Measurements from ENCODE around the gene KLRK1. TPM values are rescaled to one million over a fixed set of nuclear protein-coding genes. Genes with fewer than 3 reads are reported as not detected.

KLRK1 gene
- total RNA-seq, 1 donor from 2014 or later, result 12.8 TPM

DNA sequence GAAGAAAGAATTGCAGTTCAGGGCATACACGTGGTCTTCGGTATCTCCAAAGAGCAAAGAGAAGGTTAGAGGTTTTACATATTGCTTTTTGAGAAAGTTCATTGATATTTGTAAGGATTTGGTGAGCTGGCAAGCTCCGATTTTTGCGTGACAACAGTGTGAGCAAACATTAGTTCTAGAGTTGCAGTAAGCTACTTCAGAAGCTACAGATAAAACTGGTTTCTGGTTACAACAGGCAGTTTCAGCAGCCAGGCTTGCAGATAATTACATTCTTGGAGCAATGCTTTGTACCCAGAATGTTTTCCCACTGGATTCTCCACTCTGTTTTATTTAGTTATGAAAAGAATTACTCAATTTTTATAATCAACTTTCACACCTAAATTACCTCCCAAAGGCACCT is 28.2 kb downstream of the KLRK1 start:
- no peak for TF ChIP-seq POLR2AphosphoS5 (IDR thresholded peaks at IDR 0.05; ENCODE audit: insufficient read depth in 1 of 2, low read depth in 1 of 2)
- TF ChIP-seq POLR2A (IDR thresholded peaks at IDR 0.05), result no peak
- TF ChIP-seq, protein P1, sequence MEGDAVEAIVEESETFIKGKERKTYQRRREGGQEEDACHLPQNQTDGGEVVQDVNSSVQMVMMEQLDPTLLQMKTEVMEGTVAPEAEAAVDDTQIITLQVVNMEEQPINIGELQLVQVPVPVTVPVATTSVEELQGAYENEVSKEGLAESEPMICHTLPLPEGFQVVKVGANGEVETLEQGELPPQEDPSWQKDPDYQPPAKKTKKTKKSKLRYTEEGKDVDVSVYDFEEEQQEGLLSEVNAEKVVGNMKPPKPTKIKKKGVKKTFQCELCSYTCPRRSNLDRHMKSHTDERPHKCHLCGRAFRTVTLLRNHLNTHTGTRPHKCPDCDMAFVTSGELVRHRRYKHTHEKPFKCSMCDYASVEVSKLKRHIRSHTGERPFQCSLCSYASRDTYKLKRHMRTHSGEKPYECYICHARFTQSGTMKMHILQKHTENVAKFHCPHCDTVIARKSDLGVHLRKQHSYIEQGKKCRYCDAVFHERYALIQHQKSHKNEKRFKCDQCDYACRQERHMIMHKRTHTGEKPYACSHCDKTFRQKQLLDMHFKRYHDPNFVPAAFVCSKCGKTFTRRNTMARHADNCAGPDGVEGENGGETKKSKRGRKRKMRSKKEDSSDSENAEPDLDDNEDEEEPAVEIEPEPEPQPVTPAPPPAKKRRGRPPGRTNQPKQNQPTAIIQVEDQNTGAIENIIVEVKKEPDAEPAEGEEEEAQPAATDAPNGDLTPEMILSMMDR (IDR thresholded peaks at IDR 0.05), result no peak
- intact Hi-C loops (cut with DNase I), result no loop called here
- Histone ChIP-seq H3K36me3 (no peaks in the 10 kb centered on the region), H3K27me3 (no peaks in the 10 kb centered on the region), H3K4me1 (peaks cover 32% of the 10 kb centered on the region), H3K4me3 (no peak overlapping the region), H3K27ac (peak overlapping the region; percentile 98), H3K9me3 (no peaks in the 10 kb centered on the region)
- DNase-seq (ENCODE audit: extremely low spot score in 2 of 2), result no peak

DNA sequence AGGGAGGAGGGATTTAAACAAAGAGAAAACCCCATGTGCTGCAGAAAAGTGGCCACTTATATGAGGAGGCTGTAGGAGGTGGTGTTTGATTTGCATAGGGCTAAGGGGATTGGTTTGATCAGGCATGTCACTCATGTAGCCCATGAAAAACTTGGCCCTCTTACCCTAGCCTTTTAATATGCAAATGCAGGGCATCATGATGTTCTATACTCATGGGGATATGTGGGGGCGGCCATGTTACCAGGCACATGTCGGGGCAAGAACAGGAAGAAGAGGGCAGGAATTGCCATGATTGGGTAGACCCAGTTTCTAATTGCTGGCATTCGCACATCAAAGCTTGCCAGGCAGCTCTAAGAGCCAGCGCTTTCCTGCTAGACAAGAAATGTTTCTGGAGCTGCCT is 28.8 kb downstream of the KLRK1 start:
- H3K9me3 ChIP-seq, result no peaks in the 10 kb centered on the region
- no peak for DNase-seq (ENCODE audit: extremely low spot score in 2 of 2)
- peaks cover 27% of the 10 kb centered on the region for H3K4me1 ChIP-seq
- H3K27me3 ChIP-seq, result no peaks in the 10 kb centered on the region
- H3K27ac ChIP-seq, result peak overlapping the region; percentile 98
- no peaks in the 10 kb centered on the region for H3K36me3 ChIP-seq
- intact Hi-C loops (cut with DNase I), result no loop called here
- TF ChIP-seq POLR2AphosphoS5 (IDR thresholded peaks at IDR 0.05; ENCODE audit: insufficient read depth in 1 of 2, low read depth in 1 of 2) (no peak), POLR2A (IDR thresholded peaks at IDR 0.05) (no peak)
- TF ChIP-seq, protein P1 (IDR thresholded peaks at IDR 0.05), result no peak
- H3K4me3 ChIP-seq, result no peak overlapping the region

DNA sequence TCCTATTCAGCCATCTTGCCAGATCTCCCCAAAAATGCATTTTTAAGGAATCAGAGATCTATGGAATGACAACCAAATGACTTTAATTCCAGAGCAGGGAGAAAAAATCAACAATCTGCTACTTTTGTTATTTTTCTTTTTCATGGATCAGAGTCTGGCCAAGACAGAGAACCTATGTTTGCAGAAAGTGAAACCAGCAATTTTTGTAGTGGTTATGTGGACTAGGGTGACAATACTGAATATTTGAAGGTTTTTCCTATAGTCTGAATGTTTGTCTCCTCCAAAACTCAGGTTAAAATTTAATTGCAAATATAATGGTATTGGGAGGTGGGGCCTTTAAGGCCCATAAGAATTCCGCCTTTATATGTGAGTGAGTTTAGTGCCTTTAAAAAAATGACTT is 30.9 kb downstream of the KLRK1 start:
- no peak for TF ChIP-seq POLR2A (IDR thresholded peaks at IDR 0.05)
- no peak for TF ChIP-seq POLR2AphosphoS5 (IDR thresholded peaks at IDR 0.05; ENCODE audit: insufficient read depth in 1 of 2, low read depth in 1 of 2)
- TF ChIP-seq, protein P1 (IDR thresholded peaks at IDR 0.05), result no peak
- no peak for DNase-seq (ENCODE audit: extremely low spot score in 2 of 2)
- intact Hi-C loops (cut with DNase I), result no loop called here
- H3K4me3 ChIP-seq, result no peak overlapping the region
- no peaks in the 10 kb centered on the region for H3K36me3 ChIP-seq
- no peaks in the 10 kb centered on the region for H3K27me3 ChIP-seq
- no peak overlapping the region for H3K27ac ChIP-seq
- no peaks in the 10 kb centered on the region for H3K9me3 ChIP-seq
- peaks cover 20% of the 10 kb centered on the region for H3K4me1 ChIP-seq

DNA sequence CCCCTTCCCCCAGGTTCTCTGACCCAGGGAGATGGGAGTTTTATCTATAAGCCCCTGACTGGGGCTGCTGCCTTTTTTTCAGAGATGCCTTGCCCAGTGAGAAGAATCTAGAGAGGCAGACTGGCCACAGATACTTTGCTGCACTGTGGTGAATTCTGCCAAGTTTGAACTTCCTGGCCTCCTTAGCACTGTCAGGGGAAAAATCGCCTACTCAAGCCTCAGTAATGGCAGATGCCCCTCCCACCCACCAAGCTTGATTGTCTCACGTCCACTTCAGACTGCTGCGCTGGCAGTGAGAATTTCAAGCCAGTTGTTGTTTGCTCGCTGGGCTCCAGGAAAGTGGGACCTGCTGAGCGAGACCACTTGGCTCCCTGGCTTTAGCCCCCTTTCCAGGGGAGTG is 31.7 kb downstream of the KLRK1 start:
- no peaks in the 10 kb centered on the region for H3K27me3 ChIP-seq

DNA sequence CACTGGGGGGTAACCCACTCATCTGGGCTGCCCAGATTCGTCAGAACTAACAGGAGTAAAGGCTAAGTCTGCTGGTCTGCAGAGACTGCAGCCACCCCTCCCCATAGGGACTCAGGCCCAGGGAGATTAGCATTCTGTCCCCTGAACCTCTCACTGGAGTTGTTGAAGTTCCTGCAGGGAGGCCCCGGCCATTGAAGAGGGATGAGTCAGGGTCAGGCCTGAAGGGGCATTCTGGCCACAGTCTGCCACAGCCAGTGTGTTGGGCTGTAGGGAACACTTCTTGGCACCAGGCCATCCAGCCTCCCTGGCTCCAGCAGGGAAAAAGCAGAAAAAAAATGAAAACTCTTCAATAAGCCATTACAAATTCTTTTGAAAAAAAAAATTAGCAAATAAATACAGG is 35.3 kb downstream of the KLRK1 start:
- intact Hi-C loops (cut with DNase I), result no loop called here
- no peaks in the 10 kb centered on the region for H3K4me1 ChIP-seq
- TF ChIP-seq, protein P1 (IDR thresholded peaks at IDR 0.05), result no peak
- TF ChIP-seq POLR2A (IDR thresholded peaks at IDR 0.05), result no peak
- no peak for TF ChIP-seq POLR2AphosphoS5 (IDR thresholded peaks at IDR 0.05; ENCODE audit: insufficient read depth in 1 of 2, low read depth in 1 of 2)

More for the DNA sequence above, 31.7 kb downstream of the KLRK1 start:
- intact Hi-C loops (cut with DNase I), result no loop called here
- Histone ChIP-seq H3K27ac (no peak overlapping the region), H3K36me3 (no peaks in the 10 kb centered on the region), H3K9me3 (no peaks in the 10 kb centered on the region), H3K4me3 (no peak overlapping the region), H3K4me1 (peaks cover 12% of the 10 kb centered on the region)
- TF ChIP-seq POLR2AphosphoS5 (IDR thresholded peaks at IDR 0.05; ENCODE audit: insufficient read depth in 1 of 2, low read depth in 1 of 2), result no peak
- no peak for TF ChIP-seq POLR2A (IDR thresholded peaks at IDR 0.05)
- TF ChIP-seq, protein P1 (IDR thresholded peaks at IDR 0.05), result no peak
- no peak for DNase-seq (ENCODE audit: extremely low spot score in 2 of 2)

More for the DNA sequence above, 35.3 kb downstream of the KLRK1 start:
- no peak overlapping the region for H3K27ac ChIP-seq
- no peaks in the 10 kb centered on the region for H3K27me3 ChIP-seq
- H3K36me3 ChIP-seq, result no peaks in the 10 kb centered on the region
- DNase-seq (ENCODE audit: extremely low spot score in 2 of 2), result no peak
- H3K9me3 ChIP-seq, result no peaks in the 10 kb centered on the region
- no peak overlapping the region for H3K4me3 ChIP-seq

Data from vagina (tissue), 2 donors.